SU-DHL-6 (cell line): Measurements from ENCODE around the gene TPK1.

Source experiments
- H2AFZ ChIP-seq: fragments of 200-600 bp; sonication (generic); 2 replicates; pipeline ENCODE4 v1.6.1; 2014; ENCODE audit warnings: low read depth, mild to moderate bottlenecking, moderate library complexity, mixed read lengths, antibody characterized with exemption, low read length; ENCODE audit not compliant: severe bottlenecking
- H3F3A ChIP-seq: fragments of 200-600 bp; shearing (Covaris generic); 2 replicates; pipeline ENCODE4 v1.6.0; 2016; ENCODE audit warnings: antibody characterized with exemption, mild to moderate bottlenecking; ENCODE audit not compliant: insufficient read depth
- H3K27ac ChIP-seq: fragments of 200-600 bp; sonication (generic); 2 replicates; pipeline ENCODE4 v1.5.1; 2016; ENCODE audit warnings: low read depth, mild to moderate bottlenecking, low read length, moderate library complexity, mixed read lengths
- H3K27me3 ChIP-seq: fragments of 200-600 bp; sonication (generic), shearing (Covaris generic); 2 replicates; pipeline ENCODE4 v1.6.0; 2014; ENCODE audit warnings: mild to moderate bottlenecking, low read length
- H3K36me3 ChIP-seq: fragments of 200-600 bp; sonication (generic); 2 replicates; pipeline ENCODE4 v1.6.1; 2014; ENCODE audit warnings: mild to moderate bottlenecking, low read length, mixed read lengths
- H3K4me2 ChIP-seq: fragments of 300-600, 200-600 bp; shearing (Covaris generic), sonication (generic); 2 replicates; pipeline ENCODE4 v1.6.0; 2014; ENCODE audit warnings: low read length, low read depth, mild to moderate bottlenecking; ENCODE audit not compliant: poor library complexity, severe bottlenecking
- H3K4me3 ChIP-seq: fragments of 200-600 bp; sonication (generic); 2 replicates; pipeline ENCODE4 v1.5.1; 2014; ENCODE audit warnings: antibody characterized with exemption, low read length, mild to moderate bottlenecking, mixed read lengths; ENCODE audit not compliant: insufficient read depth, poor library complexity, severe bottlenecking
- H3K79me2 ChIP-seq: fragments of 200-600 bp; sonication (generic); 2 replicates; pipeline ENCODE4 v1.6.1; 2014; ENCODE audit warnings: mild to moderate bottlenecking, low read length, moderate library complexity; ENCODE audit not compliant: insufficient read depth
- H3K9ac ChIP-seq: fragments of 200-600 bp; sonication (generic); 2 replicates; pipeline ENCODE4 v1.7.0; 2014; ENCODE audit warnings: mild to moderate bottlenecking, low read length
- H3K9me2 ChIP-seq: fragments of 200-600 bp; sonication (generic); replicated peaks from 2 replicates; pipeline ENCODE4 v1.6.1; 2014; ENCODE audit warnings: low read length; ENCODE audit not compliant: insufficient read depth
- H3K9me3 ChIP-seq: fragments of 200-600 bp; sonication (generic); 2 replicates; pipeline ENCODE4 v1.6.1; 2014; ENCODE audit warnings: low read length, mixed read lengths; ENCODE audit not compliant: insufficient read depth
- H4K20me1 ChIP-seq: fragments of 200-600 bp; sonication (generic); 2 replicates; pipeline ENCODE4 v1.6.1; 2014; ENCODE audit warnings: low read depth, mild to moderate bottlenecking, antibody characterized with exemption, low read length, moderate library complexity, mixed read lengths
- EZH2phosphoT487 ChIP-seq: fragments of 200-600 bp; sonication (generic), shearing (Covaris generic); conservative IDR thresholded peaks from 2 replicates; pipeline ENCODE4 v1.6.1; 2018; ENCODE audit warnings: mild to moderate bottlenecking, antibody characterized with exemption, low read length, moderate library complexity, mixed read lengths
- TF ChIP-seq, protein P1 (sequence below): fragments of 200-600 bp; sonication (generic); IDR thresholded peaks from one replicate; pipeline ENCODE4 v1.5.1; 2017; ENCODE audit warnings: antibody characterized with exemption, mild to moderate bottlenecking, low read length, moderate library complexity; ENCODE audit not compliant: insufficient read depth, poor library complexity, severe bottlenecking

Gene TPK1

DNA sequence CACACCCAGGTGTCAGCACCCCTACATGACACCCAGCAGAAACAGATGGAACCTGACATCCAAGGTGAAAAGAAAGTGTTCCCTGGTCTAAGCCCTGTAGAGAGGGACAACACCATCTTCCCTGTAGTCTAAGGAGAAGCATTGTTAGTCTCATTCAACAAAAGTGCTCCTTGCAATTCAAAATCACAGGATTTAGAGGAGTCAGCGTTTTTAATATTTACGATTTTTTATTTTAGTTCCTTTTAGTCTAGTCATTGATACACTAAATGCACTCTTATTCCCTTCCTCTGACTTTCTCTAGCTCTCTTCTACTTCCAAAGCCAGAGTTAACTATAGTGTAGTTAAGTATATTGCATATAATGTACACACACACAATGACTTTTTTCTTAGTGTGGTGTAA is 163.0 kb downstream of the TPK1 start:
- H3K4me3 ChIP-seq = no peak overlapping the region
- H3K36me3 ChIP-seq = no peaks in the 10 kb centered on the region
- TF ChIP-seq EZH2phosphoT487 = no peak
- TF ChIP-seq, protein P1, sequence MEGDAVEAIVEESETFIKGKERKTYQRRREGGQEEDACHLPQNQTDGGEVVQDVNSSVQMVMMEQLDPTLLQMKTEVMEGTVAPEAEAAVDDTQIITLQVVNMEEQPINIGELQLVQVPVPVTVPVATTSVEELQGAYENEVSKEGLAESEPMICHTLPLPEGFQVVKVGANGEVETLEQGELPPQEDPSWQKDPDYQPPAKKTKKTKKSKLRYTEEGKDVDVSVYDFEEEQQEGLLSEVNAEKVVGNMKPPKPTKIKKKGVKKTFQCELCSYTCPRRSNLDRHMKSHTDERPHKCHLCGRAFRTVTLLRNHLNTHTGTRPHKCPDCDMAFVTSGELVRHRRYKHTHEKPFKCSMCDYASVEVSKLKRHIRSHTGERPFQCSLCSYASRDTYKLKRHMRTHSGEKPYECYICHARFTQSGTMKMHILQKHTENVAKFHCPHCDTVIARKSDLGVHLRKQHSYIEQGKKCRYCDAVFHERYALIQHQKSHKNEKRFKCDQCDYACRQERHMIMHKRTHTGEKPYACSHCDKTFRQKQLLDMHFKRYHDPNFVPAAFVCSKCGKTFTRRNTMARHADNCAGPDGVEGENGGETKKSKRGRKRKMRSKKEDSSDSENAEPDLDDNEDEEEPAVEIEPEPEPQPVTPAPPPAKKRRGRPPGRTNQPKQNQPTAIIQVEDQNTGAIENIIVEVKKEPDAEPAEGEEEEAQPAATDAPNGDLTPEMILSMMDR = no peak

DNA sequence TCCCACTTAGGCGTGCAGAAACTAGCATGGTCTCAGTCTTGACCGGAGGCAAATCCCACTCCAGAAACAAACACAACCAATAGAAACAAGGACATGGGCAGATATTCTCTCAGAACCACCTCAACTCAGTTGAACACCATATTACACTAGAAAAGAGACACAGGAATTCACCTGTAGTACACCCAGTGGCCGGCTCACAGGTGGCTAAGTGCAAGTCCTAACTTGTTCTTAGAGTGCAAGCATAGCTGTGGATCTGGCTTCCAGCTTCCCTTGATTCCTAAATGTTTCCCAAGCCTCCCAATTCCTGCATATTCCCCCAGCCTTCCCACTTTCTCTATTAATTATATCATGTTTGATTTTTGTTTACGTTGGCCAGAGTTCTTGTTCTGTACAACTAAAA is 164.4 kb downstream of the TPK1 start:
- Histone ChIP-seq H3K4me3 (no peak overlapping the region), H3K27me3 (no peaks in the 10 kb centered on the region), H3K9me2 (no peaks in the 10 kb centered on the region), H3K79me2 (no peaks in the 10 kb centered on the region), H4K20me1 (no peaks in the 10 kb centered on the region), H3F3A (no peaks in the 10 kb centered on the region), H3K36me3 (no peaks in the 10 kb centered on the region), H2AFZ (no peak overlapping the region), H3K9me3 (no peaks in the 10 kb centered on the region), H3K27ac (no peak overlapping the region), H3K9ac (no peak overlapping the region), H3K4me2 (no peak overlapping the region)
- TF ChIP-seq EZH2phosphoT487 = no peak

More for the DNA sequence above, 163.0 kb downstream of the TPK1 start:
- Histone ChIP-seq H3K9me2 (no peaks in the 10 kb centered on the region), H3K4me2 (no peak overlapping the region), H3K9me3 (no peaks in the 10 kb centered on the region), H2AFZ (no peak overlapping the region), H4K20me1 (no peaks in the 10 kb centered on the region), H3K27me3 (no peaks in the 10 kb centered on the region), H3K9ac (no peak overlapping the region), H3K27ac (no peak overlapping the region), H3K79me2 (no peaks in the 10 kb centered on the region), H3F3A (no peaks in the 10 kb centered on the region)

DNA sequence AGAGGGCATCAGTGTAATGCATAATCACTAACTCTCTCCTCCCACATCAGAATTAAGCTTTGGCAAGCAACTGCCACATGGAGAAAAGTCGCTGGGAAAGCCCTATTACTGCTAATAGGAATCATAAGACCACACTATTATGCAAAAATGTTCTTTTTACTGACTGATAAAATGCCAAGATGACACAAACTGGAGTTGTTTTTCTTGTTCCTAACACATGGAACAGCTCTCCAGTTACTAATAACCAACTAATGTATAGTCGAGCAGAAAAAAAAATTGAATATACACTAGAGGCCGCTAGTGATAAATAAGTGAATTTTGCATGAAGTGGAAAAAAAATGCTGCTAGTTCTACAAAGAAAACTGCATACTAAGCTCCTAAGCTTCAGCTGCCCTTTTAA is 165.6 kb downstream of the TPK1 start:
- no peaks in the 10 kb centered on the region for H3K9me2 ChIP-seq
- no peaks in the 10 kb centered on the region for H3K27me3 ChIP-seq
- TF ChIP-seq, protein P1 = no peak
- no peak for TF ChIP-seq EZH2phosphoT487
- H3K9ac ChIP-seq = no peak overlapping the region
- no peaks in the 10 kb centered on the region for H3K79me2 ChIP-seq
- H3K36me3 ChIP-seq = no peaks in the 10 kb centered on the region
- no peaks in the 10 kb centered on the region for H4K20me1 ChIP-seq
- H3K4me2 ChIP-seq = no peak overlapping the region
- H3K4me3 ChIP-seq = no peak overlapping the region
- no peaks in the 10 kb centered on the region for H3F3A ChIP-seq
- H3K27ac ChIP-seq = no peak overlapping the region
- no peak overlapping the region for H2AFZ ChIP-seq
- H3K9me3 ChIP-seq = no peaks in the 10 kb centered on the region

DNA sequence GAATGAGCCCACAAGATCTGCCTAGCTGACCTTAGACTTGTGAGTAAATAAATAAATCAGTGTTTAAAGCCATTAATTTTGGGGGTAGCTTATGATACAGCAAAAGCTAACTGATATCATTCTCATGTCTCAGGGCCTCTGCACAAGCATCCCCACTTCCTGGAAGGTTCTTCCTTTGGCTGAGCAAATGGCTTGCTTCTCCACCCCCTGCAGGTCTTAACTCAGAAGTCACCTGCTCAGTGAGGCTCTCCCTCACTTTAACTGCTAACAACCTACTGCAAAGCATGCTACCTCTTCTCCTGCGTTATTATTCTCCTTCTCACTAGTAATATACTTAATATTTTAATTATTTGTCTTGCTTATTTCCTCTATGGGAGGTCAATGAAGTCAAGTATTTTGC is 167.3 kb downstream of the TPK1 start:
- Histone ChIP-seq H4K20me1 (no peaks in the 10 kb centered on the region), H3K9ac (no peak overlapping the region), H3K9me2 (no peaks in the 10 kb centered on the region), H2AFZ (no peak overlapping the region), H3K27ac (no peak overlapping the region), H3K4me2 (no peak overlapping the region), H3K79me2 (no peaks in the 10 kb centered on the region), H3F3A (no peaks in the 10 kb centered on the region), H3K36me3 (no peaks in the 10 kb centered on the region), H3K27me3 (no peaks in the 10 kb centered on the region), H3K4me3 (no peak overlapping the region), H3K9me3 (no peaks in the 10 kb centered on the region)
- no peak for TF ChIP-seq EZH2phosphoT487
- TF ChIP-seq, protein P1 = no peak
